ENCODE measurements around the gene PRM1.

Gene PRM1

GRCh38 chr16:11316331-11317015 lies 35.3 kb upstream of the PRM1 start:
- Histone ChIP-seq H3K4me1 (ENCODE audit: insufficient read depth, low read length) (peaks cover 17% of the 10 kb centered on the region), H3K9ac (ENCODE audit: low read depth, low read length) (no peak overlapping the region), H3K9me3 (ENCODE audit: insufficient read depth, low read length, severe bottlenecking) (no peaks in the 10 kb centered on the region), H3K27ac (ENCODE audit: low read length) (no peak overlapping the region), H2AFZ (ENCODE audit: low read depth, low read length) (no peak overlapping the region), H3K4me3 (ENCODE audit: low read depth in 1 of 2, low read length in 2 of 2) (no peak overlapping the region), H4K20me1 (ENCODE audit: insufficient read depth, low read length) (0 out of 2 replicates have a peak, but pooled peaks cover 2% of the 10 kb centered on the region), H3K4me2 (ENCODE audit: insufficient read depth, low read length) (no peak overlapping the region), H3K27me3 (ENCODE audit: insufficient read depth, low read length, poor library complexity) (no peaks in the 10 kb centered on the region), H3K36me3 (ENCODE audit: insufficient read depth, low read length) (no peaks in the 10 kb centered on the region), H3K79me2 (ENCODE audit: insufficient read depth, low read length) (no peaks in the 10 kb centered on the region)
- TF ChIP-seq CTCF (IDR thresholded peaks at IDR 0.05; ENCODE audit: borderline replicate concordance, extremely low read depth, low read length, poor library complexity, severe bottlenecking) (no peak), EZH2 (IDR thresholded peaks at IDR 0.05; ENCODE audit: borderline replicate concordance, low read depth, low read length, severe bottlenecking) (no peak)
- DNase-seq (no peak), ATAC-seq (ENCODE audit: insufficient read depth, low read depth) (no peak)

GRCh38 chr16:11315510-11315909 lies 34.4 kb upstream of the PRM1 start:
- DNase-seq, result no peak
- H3K27ac ChIP-seq (ENCODE audit: low read length), result no peak overlapping the region
- no peak overlapping the region for H2AFZ ChIP-seq (ENCODE audit: low read depth, low read length)
- no peak overlapping the region for H3K4me3 ChIP-seq (ENCODE audit: low read depth in 1 of 2, low read length in 2 of 2)
- no peaks in the 10 kb centered on the region for H3K36me3 ChIP-seq (ENCODE audit: insufficient read depth, low read length)
- H3K27me3 ChIP-seq (ENCODE audit: insufficient read depth, low read length, poor library complexity), result no peaks in the 10 kb centered on the region
- H3K4me2 ChIP-seq (ENCODE audit: insufficient read depth, low read length), result no peak overlapping the region
- ATAC-seq (ENCODE audit: insufficient read depth, low read depth), result no peak
- H3K79me2 ChIP-seq (ENCODE audit: insufficient read depth, low read length), result no peaks in the 10 kb centered on the region
- 0 out of 2 replicates have a peak, but pooled peaks cover 2% of the 10 kb centered on the region for H4K20me1 ChIP-seq (ENCODE audit: insufficient read depth, low read length)
- no peak overlapping the region for H3K9ac ChIP-seq (ENCODE audit: low read depth, low read length)
- TF ChIP-seq CTCF (IDR thresholded peaks at IDR 0.05; ENCODE audit: borderline replicate concordance, extremely low read depth, low read length, poor library complexity, severe bottlenecking) (no peak), EZH2 (IDR thresholded peaks at IDR 0.05; ENCODE audit: borderline replicate concordance, low read depth, low read length, severe bottlenecking) (no peak)
- H3K9me3 ChIP-seq (ENCODE audit: insufficient read depth, low read length, severe bottlenecking), result no peaks in the 10 kb centered on the region
- H3K4me1 ChIP-seq (ENCODE audit: insufficient read depth, low read length), result peaks cover 26% of the 10 kb centered on the region

- Histone ChIP-seq H3K27ac (ENCODE audit: low read length) (no peak overlapping the region), H3K27me3 (ENCODE audit: insufficient read depth, low read length, poor library complexity) (no peaks in the 10 kb centered on the region), H3K4me2 (ENCODE audit: insufficient read depth, low read length) (no peak overlapping the region), H3K4me1 (ENCODE audit: insufficient read depth, low read length) (peaks cover 35% of the 10 kb centered on the region), H3K9me3 (ENCODE audit: insufficient read depth, low read length, severe bottlenecking) (no peaks in the 10 kb centered on the region), H3K4me3 (ENCODE audit: low read depth in 1 of 2, low read length in 2 of 2) (no peak overlapping the region), H3K9ac (ENCODE audit: low read depth, low read length) (no peak overlapping the region), H4K20me1 (ENCODE audit: insufficient read depth, low read length) (0 out of 2 replicates have a peak, but pooled peaks cover 2% of the 10 kb centered on the region), H3K36me3 (ENCODE audit: insufficient read depth, low read length) (no peaks in the 10 kb centered on the region), H2AFZ (ENCODE audit: low read depth, low read length) (no peak overlapping the region), H3K79me2 (ENCODE audit: insufficient read depth, low read length) (no peaks in the 10 kb centered on the region)
- TF ChIP-seq CTCF (IDR thresholded peaks at IDR 0.05; ENCODE audit: borderline replicate concordance, extremely low read depth, low read length, poor library complexity, severe bottlenecking) (no peak), EZH2 (IDR thresholded peaks at IDR 0.05; ENCODE audit: borderline replicate concordance, low read depth, low read length, severe bottlenecking) (no peak)
- DNase-seq (no peak), ATAC-seq (ENCODE audit: insufficient read depth, low read depth) (no peak)
These were observed 33.3 kb upstream of the PRM1 start for GRCh38 chr16:11314309-11314894.
